K562 (cell line): ENCODE data around the gene NTM. TPM values are rescaled to one million over a fixed set of nuclear protein-coding genes. Genes with fewer than 3 reads are reported as not detected.

Source experiments
- CEBPB ChIP-seq: fragments of 450-650 bp; IDR thresholded peaks from 2 replicates; pipeline ENCODE4 v1.6.1; 2016; ENCODE audit warnings: missing genetic modification characterization, missing compliant biosample characterization
- COPS2 ChIP-seq: fragments of 450-650 bp; conservative IDR thresholded peaks from 2 replicates; pipeline ENCODE4 v1.6.1; 2016; ENCODE audit warnings: mild to moderate bottlenecking, moderate library complexity
- ELF1 ChIP-seq: fragments of 200-800 bp; sonication (Bioruptor generic); IDR thresholded peaks from 2 replicates; pipeline ENCODE4 v1.6.1; 2016; ENCODE audit warnings: missing genetic modification characterization, missing compliant biosample characterization
- HMBOX1 ChIP-seq: sonication (generic); IDR thresholded peaks from 2 replicates; pipeline ENCODE4 v1.6.1; 2016
- MLLT1 ChIP-seq, 2 experiments: fragments of 450-650 bp; IDR thresholded peaks; 2 replicates each; pipeline ENCODE4 v1.6.1; 2016
- NFE2L1 ChIP-seq: fragments of 450-650 bp; IDR thresholded peaks from 2 replicates; pipeline ENCODE4 v1.6.1; 2016; ENCODE audit warnings: missing genetic modification characterization, low read depth, mild to moderate bottlenecking, missing compliant biosample characterization, moderate library complexity, borderline replicate concordance
- PML ChIP-seq: IDR thresholded peaks from 2 replicates; pipeline ENCODE4 v1.6.1; 2012; ENCODE audit warnings: low read length, inconsistent platforms
- USF2 ChIP-seq: sonication (generic); formaldehyde crosslinking; IDR thresholded peaks from 2 replicates; pipeline ENCODE4 v1.5.0; 2020; ENCODE audit warnings: missing genetic modification reagents
- polyA plus RNA-seq, 8 experiments: library from polyadenylated mRNA; depleted of rRNA in 4 of 8; stranded (reverse) in 5 of 8; unstranded in 3 of 8; fragments of >200 nt; fragmentation: Nextera tagmentation in 2 of 8; fragmentation: Illumina TruSeq in 1 of 8; extraction: Ambion mirVana in 2 of 8; extraction: Trizol in 1 of 8; gene quantifications; 2 replicates each; pipeline versions ENCODE4 v1.2.1 to v1.2.3, GENCODE V29; 2011 to 2014; ENCODE audit warnings: inconsistent platforms in 1 of 8, missing spikeins in 1 of 8
- total RNA-seq, 7 experiments: library from RNA; depleted of rRNA in 6 of 7; stranded (reverse); fragments of >200 nt in 6 of 7; fragmentation: Illumina TruSeq in 2 of 7; extraction: Trizol in 2 of 7; gene quantifications; 2 replicates each; pipeline versions ENCODE4 v1.2.1 to v1.2.3, GENCODE V29; 2011 to 2021; ENCODE audit warnings: low replicate concordance in 1 of 7

NTM gene
- total and polyA plus RNA-seq, 9 of the 15 experiments (the other 6 are each of a cell fraction or from before 2014, with no cell fraction given), result not detected

DNA sequence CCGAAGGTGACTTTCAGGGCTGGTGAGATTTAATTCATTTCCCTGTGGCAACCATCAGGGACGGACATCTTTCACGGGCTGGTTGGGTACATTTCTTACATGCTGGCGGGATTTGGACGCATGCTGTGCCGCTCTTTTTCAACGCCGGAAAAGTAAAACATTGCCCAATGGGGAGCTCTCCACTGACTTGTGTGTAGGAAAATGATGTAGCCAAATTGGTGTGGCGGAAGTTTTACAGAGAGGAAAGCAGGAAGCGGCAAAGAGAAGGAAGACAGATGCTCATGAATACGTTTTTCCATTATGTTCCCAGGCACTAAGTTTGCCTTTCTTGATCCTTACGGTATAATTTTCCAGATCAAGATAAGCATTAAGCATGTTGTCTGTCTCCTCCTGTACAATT, 375.8 kb downstream of the NTM start (continued):
- TF ChIP-seq MLLT1 (IDR thresholded peaks at IDR 0.05) (no peak), USF2 (CRISPR knock-in tag) (no peak), CEBPB (no peak), COPS2 (no peak), PML (no peak), ELF1 (no peak), NFE2L1 (tag) (no peak), HMBOX1 (no peak)
